ENCODE data around the gene CDK5RAP2. TPM values are rescaled to one million over a fixed set of nuclear protein-coding genes. Genes with fewer than 3 reads are reported as not detected.

CDK5RAP2 gene
- total and polyA plus RNA-seq, 10 donors = 19.5 to 93.7 (median 61.9) TPM

- H3K27me3 ChIP-seq (replicated peaks in 1 of 7) = no peaks in the 10 kb centered on the region
- H3K4me1 ChIP-seq = no peaks in the 10 kb centered on the region
- no peak overlapping the region for H3K27ac ChIP-seq
- intact Hi-C loops (cut with DNase I; ENCODE audit: low total_unique reads) = no loop called here
- H3K9me3 ChIP-seq = peaks cover 0 to 11% (median 0%) of the 10 kb centered on the region in 8 donors
- no peak for DNase-seq
- no peaks in the 10 kb centered on the region for H3K36me3 ChIP-seq
- no peak for TF ChIP-seq POLR2AphosphoS5 (IDR thresholded peaks at IDR 0.05)
- no peak for TF ChIP-seq CTCF (IDR thresholded peaks at IDR 0.05 in 8 of 11, conservative IDR thresholded peaks at IDR 0.05 in 3 of 11)
- TF ChIP-seq POLR2A (IDR thresholded peaks at IDR 0.05) = no peak
- H3K4me3 ChIP-seq = no peak overlapping the region
- WGBS, 5 donors = 78 to 95% (median 79%) methylated on average over 8 of the region's 8 CpGs
These were observed 12.2 kb upstream of the CDK5RAP2 start for GRCh38 chr9:120592210-120592609.

- TF ChIP-seq CTCF (IDR thresholded peaks at IDR 0.05 in 8 of 11, conservative IDR thresholded peaks at IDR 0.05 in 3 of 11) (no peak), POLR2AphosphoS5 (IDR thresholded peaks at IDR 0.05) (no peak), POLR2A (IDR thresholded peaks at IDR 0.05) (no peak)
- H3K4me3 ChIP-seq = no peak overlapping the region
- intact Hi-C loops (cut with DNase I; ENCODE audit: low total_unique reads) = no loop called here
- H3K27me3 ChIP-seq (replicated peaks in 1 of 7) = no peaks in the 10 kb centered on the region
- peaks cover 4 to 18% (median 8%) of the 10 kb centered on the region in 6 donors for H3K4me1 ChIP-seq
- H3K36me3 ChIP-seq = no peaks in the 10 kb centered on the region
- H3K27ac ChIP-seq = no peak overlapping the region
- no peak for DNase-seq
- 22 to 53% (median 46%) methylated on average over 1 of the region's 1 CpG for WGBS, 5 donors
- peaks cover 0 to 9% (median 0%) of the 10 kb centered on the region in 8 donors for H3K9me3 ChIP-seq
These were observed 7.4 kb upstream of the CDK5RAP2 start for GRCh38 chr9:120587328-120587727.

- H3K4me3 ChIP-seq = no peak overlapping the region
- H3K9me3 ChIP-seq = no peaks in the 10 kb centered on the region
- no peak for TF ChIP-seq POLR2A (IDR thresholded peaks at IDR 0.05)
- peak in 1 of 3 donors; percentile 59 for TF ChIP-seq POLR2AphosphoS5 (IDR thresholded peaks at IDR 0.05)
- TF ChIP-seq CTCF (IDR thresholded peaks at IDR 0.05 in 8 of 11, conservative IDR thresholded peaks at IDR 0.05 in 3 of 11) = no peak
- peak overlapping the region in 7 of 8 donors; percentile 2 to 75 (median 69) for H3K27ac ChIP-seq
- intact Hi-C loops (cut with DNase I; ENCODE audit: low total_unique reads) = no loop called here
- H3K27me3 ChIP-seq (replicated peaks in 1 of 7) = no peaks in the 10 kb centered on the region
- 24 to 58% (median 44%) methylated on average over 3 of the region's 3 CpGs for WGBS, 5 donors
- H3K4me1 ChIP-seq = peaks cover 13 to 35% (median 22%) of the 10 kb centered on the region in 6 donors
- no peak for DNase-seq
- no peaks in the 10 kb centered on the region for H3K36me3 ChIP-seq
These were observed 4.0 kb upstream of the CDK5RAP2 start for GRCh38 chr9:120583958-120584369.

GRCh38 chr9:120579139-120580050 lies 572 bp downstream of the CDK5RAP2 start:
- Histone ChIP-seq H3K9me3 (no peaks in the 10 kb centered on the region), H3K4me3 (peak overlapping the region; percentile 65 to 99 (median 90)), H3K27ac (peak overlapping the region; percentile 33 to 89 (median 80)), H3K4me1 (peaks cover 16 to 56% (median 34%) of the 10 kb centered on the region in 6 donors), H3K36me3 (peaks cover 0 to 11% (median 0%) of the 10 kb centered on the region in 6 donors), H3K27me3 (replicated peaks in 1 of 7) (no peaks in the 10 kb centered on the region)
- no peak for TF ChIP-seq CTCF (IDR thresholded peaks at IDR 0.05 in 8 of 11, conservative IDR thresholded peaks at IDR 0.05 in 3 of 11)
- no peak for TF ChIP-seq POLR2A (IDR thresholded peaks at IDR 0.05)
- no peak for TF ChIP-seq POLR2AphosphoS5 (IDR thresholded peaks at IDR 0.05)
- intact Hi-C loops (cut with DNase I; ENCODE audit: low total_unique reads) = no loop called here
- no peak for DNase-seq
- 6 to 10% (median 7%) methylated on average over 20 to 31 of the region's 31 CpGs for WGBS, 5 donors

All from spleen (tissue), 11 donors.